CD4-positive, alpha-beta T cell treated with Interleukin-15 for 4 hours (primary cell): ENCODE results near the gene CNDP2.
"Not testable (repeated sequence)": the region's sequence is repeated elsewhere in the genome, so short reads cannot be mapped to it uniquely, and the experiment has no call there.

Experiments
- DNase-seq: peaks from one replicate; pipeline ENCODE4 v3.0.0-alpha.2; 2020; ENCODE audit warnings: low spot score

CNDP2 gene

DNA sequence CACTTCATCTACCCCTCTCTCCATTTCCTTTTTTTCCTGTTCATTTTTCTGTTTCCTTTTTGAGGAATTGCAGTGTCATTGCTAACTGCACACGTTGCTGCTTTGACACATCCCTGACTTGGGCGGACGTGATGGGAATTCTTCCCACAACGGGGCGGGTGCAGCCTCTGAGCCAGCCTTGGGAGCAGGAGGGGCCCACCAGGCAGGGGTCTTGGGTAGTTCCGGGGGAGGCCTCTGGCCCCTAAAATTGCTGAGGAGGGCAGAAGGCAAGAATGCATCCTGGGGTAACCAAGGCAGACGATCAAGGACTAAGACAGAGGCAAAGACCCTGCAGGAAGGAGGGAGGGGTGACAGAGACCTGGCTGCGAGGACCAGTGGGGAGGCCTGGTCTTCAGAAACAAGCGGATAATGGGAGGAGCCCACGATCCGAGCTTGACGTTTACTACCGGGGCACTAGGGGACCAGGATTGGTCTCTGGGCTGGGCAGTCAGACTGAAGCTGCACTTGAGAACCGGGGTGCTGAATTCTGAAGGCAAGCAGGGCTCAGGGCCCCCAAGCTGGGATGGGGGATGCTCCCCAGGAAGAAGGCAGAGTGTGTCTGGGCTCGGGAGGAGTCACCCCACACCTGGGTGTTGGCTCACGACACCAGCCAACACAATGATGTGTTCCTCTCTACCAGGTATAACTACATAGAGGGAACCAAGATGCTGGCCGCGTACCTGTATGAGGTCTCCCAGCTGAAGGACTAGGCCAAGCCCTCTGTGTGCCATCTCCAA is 23.3 kb downstream of the CNDP2 start:
- DNase-seq: no peak

DNA sequence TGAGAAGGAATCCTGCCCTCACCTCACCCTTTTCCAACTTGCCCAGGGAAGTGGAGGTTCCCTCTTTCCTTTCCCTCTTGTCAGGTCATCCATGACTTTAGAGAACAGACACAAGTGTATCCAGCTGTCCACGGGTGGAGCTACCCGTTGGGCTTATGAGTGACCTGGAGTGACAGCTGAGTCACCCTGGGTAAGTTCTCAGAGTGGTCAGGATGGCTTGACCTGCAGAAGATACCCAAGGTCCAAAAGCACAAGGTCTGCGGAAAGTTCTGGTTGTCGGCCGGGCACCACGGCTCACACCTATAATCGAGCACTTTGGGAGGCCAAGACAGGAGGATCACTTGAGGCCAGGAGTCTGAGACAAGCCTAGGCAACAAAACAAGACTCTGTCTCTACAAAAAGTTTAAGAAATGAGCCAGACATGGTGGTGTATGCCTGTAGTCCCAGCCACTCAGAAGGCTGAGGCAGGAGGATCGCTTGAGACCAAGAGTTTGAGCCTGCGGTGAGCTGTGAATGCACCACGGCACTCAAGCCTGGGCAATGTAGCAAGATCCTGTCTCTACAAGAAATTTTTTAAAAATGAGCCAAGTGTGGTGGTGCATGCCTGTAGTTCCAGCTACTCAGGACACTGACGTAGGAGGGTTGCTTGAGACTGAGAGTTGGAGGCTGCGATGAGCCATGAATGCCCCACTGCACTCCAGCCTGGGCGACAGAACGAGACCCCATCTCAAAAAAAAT is 24.1 kb downstream of the CNDP2 start:
- no peak for DNase-seq

DNA sequence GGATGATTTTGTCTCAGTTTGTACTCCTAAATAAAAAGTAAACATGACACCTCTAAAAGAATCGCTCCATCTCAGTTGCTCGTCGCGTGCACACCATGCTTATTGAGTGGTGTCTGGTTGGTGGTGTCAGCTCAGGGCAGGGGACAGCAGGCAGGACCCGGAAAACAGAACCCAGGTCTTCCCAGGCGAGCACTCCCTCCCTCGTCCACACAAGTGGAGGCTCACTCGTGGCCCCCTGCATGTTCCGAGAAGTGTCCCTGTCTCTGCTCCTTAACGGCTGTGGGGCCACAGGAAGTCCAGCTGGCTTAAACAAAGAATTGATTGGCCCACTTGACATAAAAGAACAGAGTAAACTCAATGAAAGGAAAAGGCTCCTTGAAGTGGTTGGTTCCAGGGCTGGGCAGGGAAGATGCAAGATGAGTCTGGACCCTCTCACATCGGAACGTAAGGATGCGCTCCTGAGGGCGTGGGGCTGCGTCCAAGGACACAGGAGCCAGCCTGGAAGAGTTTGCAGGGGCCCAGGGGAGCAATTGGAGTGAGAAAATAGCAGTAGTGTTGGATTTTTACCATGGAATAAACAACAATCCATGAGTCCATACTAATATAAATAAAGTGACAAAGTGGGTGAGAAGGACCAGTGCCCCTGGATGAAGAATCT is 25.0 kb downstream of the CNDP2 start:
- no peak for DNase-seq

DNA sequence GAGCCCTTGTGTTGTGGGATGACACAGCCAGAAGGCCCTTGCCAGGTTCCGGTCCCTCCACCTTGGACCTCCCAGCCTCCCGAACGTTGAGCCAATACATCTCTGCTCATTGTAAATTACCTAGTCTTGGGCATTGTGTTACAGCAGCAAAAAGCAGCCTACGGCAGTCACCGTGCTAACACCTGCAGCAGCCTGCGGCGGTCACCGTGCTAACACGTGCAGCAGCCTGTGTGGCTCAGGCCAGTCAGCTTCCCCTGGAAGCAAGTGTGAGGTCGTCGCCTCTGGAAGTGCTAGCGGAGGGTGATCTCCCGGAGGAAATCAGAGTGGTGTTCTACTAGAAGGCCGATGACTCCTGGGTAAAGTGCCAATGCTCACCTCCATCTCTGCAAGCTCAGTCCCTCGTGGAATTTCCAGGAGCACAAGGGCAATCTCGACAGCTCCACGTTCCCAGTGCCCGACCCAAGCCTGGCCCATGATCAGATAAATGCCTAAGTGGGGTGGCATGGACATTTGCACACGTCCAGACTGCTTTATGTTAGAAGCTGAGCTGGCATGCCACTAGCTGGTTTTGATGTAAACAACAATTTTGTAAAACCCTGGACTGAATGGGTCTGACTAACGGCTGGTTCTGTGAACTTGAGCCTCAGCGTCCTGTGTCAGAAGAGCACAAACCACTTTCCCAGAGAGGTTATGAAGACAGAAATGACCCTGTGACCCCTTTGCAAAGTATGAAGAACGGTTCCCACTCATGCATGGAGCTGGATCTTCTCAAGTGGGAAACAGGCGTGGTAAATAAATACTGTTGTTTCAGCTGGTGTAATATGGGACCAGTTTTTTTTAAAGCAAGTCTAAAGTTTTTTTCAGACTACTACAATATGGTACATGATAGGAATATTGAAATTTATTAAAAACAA is 26.7 kb downstream of the CNDP2 start:
- no peak for DNase-seq

DNA sequence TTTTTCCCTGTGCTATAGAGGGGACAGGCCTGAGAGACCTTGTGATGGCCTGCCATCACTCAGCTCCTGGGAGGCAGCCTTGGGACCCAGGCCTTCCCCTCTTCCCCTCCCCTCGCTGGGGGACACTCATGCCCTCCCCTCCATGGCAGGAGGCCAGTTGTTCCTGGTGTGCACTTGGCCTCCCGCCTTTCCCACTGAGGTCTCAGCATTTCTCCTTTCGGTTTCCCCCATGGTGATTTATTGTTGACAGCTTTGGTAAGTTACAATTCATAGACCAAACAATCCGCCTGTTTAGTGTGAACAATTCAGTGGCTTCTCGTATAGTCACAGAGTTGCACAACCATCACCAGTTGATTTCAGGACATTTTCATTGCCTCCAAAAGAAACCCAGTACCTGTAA is 27.9 kb downstream of the CNDP2 start:
- no peak for DNase-seq

DNA sequence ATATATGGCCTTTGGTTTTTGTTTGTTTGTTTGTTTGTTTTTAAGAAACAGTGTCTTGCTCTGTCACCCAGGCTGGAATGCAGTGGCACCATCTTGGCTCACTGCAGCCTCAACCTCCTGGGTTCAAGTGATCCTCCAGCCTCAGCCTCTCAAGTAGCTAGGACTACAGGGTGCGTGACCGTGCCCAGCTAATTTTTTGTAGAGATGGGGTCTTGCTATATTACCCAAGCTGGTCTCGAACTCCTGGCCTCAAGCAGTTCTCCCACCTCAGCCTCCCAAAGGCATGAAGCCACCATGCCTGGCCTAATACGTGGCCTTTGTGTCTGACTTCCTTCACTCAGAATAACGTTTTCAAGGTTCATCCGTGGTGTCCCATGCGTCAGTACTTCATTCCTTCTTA is 28.8 kb downstream of the CNDP2 start:
- DNase-seq: not testable (repeated sequence)

DNA sequence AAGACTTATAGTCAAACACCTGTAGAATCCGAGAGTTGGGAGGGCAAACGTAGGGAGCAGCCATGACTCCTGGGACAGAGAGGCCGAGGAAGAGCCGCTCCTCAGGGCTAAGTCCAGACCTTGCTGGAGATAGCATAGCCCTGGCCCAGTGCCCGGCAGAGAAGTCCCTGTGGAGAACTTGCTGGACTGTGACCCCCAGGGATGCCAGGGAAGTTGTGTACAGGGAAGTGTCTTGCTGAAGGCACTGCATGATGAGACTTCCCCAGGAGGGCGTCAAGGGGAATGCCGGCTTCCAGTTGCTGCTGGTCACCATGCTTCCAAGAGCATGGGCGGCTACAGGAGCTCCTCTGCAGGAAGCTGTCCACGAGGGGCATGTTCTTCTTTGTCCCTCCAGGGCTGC is 29.6 kb downstream of the CNDP2 start:
- no peak for DNase-seq

DNA sequence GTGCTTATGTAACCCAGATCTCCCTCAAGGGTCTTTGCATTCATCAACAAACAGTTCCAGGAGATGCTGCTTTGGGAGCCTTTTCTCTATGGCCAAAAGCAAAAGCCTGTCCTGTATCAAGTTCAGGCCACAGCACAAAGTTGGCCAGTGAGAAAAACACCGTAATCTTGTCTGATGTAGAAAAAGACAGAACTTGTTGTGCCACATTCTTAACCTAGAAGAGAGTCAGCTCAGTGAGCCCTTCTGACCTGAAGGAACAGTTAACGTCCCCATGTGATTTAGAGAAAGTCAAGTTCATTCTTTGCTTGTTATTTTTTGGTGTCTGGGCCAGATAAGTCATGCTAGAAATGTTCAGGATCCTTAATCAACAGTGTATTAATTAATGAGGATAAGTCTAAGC is 30.3 kb downstream of the CNDP2 start:
- DNase-seq: no peak

DNA sequence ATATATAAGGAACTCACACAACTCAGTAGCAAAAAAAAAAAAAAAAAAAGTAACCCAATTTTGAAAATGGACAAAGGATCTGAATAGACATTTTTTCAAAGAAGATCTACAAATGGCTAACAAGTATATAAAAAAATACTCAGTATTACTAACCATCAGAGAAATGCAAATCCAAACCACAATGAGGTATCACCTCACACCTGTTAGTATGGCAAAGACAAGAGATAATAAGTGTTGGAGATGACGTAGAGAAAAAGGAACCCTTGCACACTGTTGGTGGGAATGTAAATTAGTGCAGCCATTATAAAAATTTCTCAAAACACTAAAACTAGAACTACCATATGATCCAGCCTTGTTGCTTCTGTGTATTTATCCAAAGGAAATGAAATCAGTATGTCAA is 32.3 kb downstream of the CNDP2 start:
- no peak for DNase-seq

DNA sequence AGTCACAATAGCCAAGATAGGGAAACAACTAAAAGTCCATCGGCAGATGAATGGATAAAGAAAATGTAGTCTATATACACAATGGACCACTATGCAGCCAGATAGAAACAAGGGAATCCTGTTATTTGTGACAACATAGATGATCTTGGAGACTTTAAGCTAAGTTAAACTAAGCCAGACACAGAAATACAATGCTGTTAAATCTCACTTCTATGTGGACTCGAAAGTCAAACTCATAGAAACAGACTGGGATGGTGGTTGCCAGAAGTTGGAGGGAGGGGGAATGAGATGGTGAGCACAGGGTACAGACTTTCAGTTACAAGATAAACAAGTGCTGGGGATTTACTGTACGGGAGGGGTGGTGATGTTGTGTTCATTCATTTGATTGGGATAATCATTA is 32.8 kb downstream of the CNDP2 start:
- no peak for DNase-seq

DNA sequence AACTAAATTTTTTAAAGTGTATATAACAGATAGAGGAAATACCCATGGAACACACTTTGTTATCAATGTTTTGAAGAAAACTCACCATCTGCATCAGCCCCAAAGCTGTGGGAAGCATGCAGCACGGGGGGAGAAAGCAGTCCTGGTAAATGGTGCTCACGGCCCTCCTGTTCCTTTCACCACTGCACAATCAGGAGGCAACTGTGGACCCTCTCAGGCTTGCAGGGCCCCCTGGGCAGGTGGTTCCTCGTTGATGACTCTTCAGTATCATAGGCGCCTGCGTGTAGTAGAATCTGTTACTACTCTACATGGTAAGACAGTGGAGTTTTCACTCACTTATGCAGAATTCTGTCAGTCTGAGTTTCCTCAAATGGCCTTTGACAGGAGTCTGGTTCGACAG is 33.2 kb downstream of the CNDP2 start:
- DNase-seq: no peak

DNA sequence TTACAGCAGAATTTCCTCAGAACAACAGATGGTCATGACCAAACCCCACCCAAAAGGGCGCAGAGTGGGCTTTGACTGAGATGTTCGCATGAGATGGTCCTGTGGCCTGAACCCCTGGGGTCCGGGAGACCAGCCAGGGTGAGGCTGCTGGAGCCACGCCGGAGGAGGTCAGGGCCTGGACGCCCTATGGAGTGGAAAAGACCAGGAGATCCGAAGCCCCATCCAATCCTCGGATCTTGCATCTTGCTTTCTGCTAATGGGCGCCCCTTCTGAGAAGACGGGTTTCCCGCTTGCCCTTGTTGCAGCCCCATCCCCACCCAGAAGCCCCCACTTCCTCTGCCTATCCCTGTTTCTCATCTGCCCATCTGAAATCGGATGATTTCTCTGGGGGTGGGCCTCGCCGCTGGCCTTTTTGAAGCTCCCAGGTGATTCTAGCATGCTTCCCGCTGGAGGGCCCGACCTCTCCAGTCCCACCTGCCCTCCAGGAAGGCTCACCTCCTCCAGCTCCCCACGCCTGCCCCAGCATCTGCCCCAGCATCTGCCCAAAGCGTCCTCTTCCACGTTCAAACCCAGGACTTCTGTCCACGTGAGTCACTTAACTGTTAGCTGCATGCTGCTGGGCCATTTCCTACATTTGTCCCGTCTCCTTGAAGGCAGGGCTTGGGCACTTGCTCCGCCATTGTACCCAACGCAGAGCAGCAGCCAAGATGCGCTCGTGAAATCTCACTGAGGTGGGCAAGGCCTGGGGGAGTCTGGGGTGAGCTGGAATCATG is 33.8 kb downstream of the CNDP2 start:
- DNase-seq: no peak

DNA sequence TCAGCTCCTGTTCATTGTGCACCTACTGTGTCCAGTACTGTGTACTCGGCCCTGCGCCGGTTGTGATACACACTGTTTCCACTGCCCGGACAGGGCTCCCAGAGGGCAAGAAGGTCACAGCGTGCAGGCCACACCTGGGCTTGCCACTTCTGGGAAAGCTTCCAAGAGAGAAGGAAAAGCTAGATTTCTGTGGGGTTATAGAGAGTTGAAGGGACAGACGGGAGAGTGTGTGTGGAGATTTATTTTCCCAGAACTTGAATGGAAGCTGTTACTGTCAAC is 34.4 kb downstream of the CNDP2 start:
- no peak for DNase-seq

DNA sequence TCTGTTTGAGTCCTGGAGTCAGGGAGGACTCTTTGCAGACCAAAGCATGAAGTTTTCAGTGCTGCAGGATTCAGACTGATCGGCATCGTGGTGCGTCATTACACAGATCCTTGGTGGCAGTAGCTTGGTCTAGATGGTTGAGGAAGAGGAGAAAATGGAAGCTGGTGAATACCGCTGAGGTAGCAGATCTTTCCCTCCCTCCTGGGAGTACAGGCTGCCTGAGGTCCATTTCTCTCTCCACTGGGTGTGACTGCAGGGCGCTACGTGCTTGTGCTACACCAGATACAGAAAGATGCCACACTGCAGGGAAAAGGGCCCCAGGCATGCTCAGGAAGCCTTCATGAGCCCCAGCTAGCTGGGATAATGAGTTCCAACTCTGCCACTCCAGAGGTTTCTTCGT is 34.9 kb downstream of the CNDP2 start:
- DNase-seq: no peak

DNA sequence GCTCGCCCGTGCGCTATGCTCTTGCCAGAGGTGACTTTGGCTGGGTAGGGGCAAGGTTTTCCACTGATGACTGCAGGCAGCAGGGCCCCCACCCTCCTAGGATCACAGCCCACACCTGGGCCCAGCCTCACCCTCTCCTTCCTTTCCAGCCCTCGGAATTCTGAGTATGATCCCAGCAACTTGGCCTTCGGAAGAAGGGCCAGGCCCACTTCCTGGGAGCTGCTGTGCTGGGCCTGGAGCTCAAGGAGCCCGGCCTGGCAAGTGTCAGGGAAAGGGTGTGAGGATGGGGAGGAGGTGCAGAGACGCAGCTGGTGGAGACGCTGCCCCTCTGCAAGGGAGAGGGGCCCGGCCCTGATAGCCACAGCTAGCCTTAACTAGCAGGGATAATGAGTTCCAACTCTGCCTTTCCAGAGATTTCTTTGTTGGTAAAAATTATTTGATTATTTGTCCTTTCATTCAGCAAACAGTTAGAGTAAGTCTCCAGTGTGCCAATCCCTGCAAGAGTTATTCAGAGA is 36.4 kb downstream of the CNDP2 start:
- no peak for DNase-seq

DNA sequence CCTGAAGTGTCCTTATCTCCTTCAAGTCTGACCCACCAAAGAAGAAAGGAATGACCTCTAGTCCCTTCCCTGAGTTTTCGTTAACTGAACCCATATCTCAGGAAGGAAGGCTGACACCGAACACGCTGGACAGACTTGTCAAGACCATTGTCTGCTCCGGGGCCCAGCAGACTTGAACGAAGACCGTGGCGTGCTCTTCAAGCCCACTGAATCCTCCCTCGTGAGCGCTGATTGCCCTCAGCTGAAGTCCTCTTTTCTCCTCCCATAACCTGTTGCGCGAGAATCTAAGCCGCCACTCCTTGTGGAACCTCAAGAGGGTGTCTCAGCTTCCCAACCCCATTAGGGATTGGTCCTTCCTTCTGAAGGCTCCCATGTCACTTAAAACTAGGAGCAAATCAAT is 37.5 kb downstream of the CNDP2 start:
- DNase-seq: no peak

DNA sequence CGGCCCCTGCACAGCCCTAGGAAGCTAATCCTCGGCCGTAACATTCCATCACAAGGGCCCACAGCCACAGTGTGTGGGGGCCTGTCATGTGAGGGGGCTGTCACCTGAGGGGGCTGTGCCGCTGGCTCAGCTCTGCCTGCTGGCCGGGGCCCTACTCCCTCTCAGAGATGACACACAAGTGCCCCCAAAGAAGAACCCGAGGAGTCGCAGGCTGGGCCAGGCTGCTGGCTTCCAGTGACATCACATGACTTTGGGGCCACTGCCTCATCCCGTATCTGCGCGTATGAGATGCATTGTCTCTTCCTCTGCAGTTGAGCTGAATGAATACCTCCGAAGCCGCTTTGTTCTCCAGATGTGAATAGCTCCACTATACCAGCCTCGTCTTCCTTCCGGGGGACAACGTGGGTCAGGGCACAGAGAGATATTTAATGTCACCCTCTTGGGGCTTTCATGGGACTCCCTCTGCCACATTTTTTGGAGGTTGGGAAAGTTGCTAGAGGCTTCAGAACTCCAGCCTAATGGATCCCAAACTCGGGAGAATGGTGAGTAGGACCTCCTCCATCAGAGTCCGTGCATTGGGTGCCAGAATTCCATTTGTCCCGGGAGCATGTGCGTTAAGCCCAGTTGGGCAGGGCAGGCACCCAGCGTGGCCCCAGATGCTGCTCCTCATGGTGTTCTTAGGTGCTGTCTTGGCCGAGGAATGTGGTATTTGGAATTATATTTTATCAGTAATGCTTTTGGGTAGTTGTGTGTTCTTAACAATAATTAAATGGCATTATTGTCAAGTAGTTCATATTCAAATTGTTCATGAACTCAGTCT is 38.2 kb downstream of the CNDP2 start, which contains the start of gene CNDP1:
CNDP1 (plus strand) TSS at position 351 of the 820 bp plus-strand sequence; CDS start at position 519, 168 bp downstream.
- DNase-seq: no peak

DNA sequence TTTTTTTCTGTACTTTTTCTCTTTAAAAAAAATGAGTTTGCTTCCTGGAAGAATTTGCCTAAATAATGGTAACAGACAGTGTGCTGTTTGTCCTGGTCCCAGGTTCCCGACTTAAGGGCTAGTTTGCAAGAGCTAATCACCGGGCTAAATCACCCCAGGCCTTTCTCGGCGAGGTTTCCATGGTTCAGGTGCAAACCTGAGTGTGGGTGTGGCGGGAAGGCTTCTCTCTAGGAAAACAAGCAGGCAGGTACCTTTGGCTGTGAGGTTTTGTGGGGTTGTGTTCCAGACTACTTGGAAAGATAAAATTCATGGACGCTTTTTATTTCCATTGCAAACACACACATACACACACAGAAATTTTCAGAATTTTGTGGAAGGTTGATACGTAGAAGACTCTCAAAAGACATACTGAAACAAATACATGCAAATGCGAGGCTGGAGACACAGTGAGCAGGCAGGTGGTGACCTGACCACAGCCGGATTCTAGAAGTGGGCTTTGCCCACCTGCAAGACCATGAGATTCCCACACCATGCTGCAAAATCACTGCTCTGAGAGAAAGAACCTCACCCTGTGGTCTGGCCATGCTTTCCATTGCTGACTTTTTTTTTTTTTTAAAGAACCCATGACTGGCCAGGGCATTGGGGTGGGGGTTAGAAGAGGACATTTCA is 39.0 kb downstream of the CNDP2 start:
- DNase-seq: no peak

DNA sequence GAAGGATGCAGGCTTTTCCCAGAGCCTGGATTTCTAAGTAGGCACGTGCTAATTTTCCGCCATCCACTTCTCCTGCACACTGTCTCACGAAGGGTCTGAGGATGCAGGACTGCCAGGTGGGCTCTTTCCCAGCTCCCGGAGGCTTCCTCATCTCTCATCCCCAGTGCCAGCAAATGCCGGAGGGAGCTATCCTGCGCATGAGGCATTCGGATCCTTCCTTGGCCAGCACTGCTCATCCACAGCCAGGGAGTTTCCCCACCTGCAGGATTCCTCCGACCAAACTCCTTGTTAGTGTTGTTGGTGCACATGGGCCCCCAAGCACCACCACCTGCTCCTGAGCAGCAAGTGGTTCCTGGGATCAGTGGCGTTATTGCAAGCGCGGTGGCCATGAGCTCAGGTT is 43.1 kb downstream of the CNDP2 start:
- DNase-seq: no peak
